ENCODE measurements around the gene AGPAT4. TPM values are rescaled to one million over a fixed set of nuclear protein-coding genes. Genes with fewer than 3 reads are reported as not detected.
A peak's percentile ranks its signal among the peaks of the same experiment; 100 is the strongest.

The AGPAT4 gene
- total RNA-seq, 2 donors from 2014 or later: 61.0 to 61.1 TPM

DNA sequence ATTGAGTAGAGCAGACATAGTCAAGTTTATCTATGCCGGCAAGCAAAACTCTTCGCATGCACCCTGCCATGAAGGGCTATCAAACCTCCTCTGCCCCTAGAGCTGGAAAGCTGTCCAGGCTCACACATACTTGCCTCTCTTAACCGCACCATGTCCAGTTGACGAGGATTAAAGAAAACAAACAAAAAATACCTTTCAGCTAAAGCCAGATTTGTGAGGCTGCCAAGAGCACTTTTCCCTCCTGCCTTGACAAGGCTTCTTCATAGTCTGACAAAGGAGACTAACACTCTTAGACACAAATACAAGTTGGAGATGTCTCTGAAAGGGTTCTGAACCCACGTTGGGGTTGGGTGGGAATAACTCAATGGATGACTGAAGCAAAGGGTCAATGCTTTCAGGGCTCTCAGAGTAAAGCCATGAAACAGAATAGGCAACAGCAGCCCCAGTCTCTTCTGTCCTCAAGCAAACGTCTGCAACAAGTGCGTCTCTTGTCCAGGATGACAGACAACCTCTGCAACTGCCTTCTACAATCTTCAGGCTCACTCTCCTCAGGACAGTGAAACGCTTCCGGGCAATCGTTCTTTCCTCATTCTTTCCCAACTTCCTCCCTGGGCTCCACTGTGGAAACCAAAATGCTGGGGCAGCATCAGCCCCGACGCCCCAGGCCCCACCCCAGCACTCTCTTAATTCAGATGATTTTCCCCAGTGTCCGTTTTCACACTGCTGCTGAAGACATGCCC, 57.8 kb downstream of the AGPAT4 start:
- H3K9ac ChIP-seq (ENCODE audit: extremely low read depth, low read length, poor library complexity, severe bottlenecking): no peak overlapping the region
- TF ChIP-seq, protein P1, sequence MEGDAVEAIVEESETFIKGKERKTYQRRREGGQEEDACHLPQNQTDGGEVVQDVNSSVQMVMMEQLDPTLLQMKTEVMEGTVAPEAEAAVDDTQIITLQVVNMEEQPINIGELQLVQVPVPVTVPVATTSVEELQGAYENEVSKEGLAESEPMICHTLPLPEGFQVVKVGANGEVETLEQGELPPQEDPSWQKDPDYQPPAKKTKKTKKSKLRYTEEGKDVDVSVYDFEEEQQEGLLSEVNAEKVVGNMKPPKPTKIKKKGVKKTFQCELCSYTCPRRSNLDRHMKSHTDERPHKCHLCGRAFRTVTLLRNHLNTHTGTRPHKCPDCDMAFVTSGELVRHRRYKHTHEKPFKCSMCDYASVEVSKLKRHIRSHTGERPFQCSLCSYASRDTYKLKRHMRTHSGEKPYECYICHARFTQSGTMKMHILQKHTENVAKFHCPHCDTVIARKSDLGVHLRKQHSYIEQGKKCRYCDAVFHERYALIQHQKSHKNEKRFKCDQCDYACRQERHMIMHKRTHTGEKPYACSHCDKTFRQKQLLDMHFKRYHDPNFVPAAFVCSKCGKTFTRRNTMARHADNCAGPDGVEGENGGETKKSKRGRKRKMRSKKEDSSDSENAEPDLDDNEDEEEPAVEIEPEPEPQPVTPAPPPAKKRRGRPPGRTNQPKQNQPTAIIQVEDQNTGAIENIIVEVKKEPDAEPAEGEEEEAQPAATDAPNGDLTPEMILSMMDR (conservative IDR thresholded peaks at IDR 0.05): no peak
- H3K27ac Mint-ChIP-seq: no peak overlapping the region
- no peaks in the 10 kb centered on the region for H3K27me3 Mint-ChIP-seq (ENCODE audit: insufficient read depth)
- H3K36me3 ChIP-seq (ENCODE audit: control insufficient read depth, insufficient read depth, low read length): peaks cover 73% of the 10 kb centered on the region
- H3K9me3 ChIP-seq (ENCODE audit: control insufficient read depth, low read length): peaks cover 86% of the 10 kb centered on the region
- peaks cover 75% of the 10 kb centered on the region for H3K9me3 Mint-ChIP-seq
- peaks cover 85% of the 10 kb centered on the region for H3K36me3 Mint-ChIP-seq (ENCODE audit: low read depth)
- no peaks in the 10 kb centered on the region for H3K4me1 ChIP-seq (ENCODE audit: control insufficient read depth, insufficient read depth, low read length)
- H3K27me3 ChIP-seq (ENCODE audit: control insufficient read depth, insufficient read depth, low read length, poor library complexity, severe bottlenecking): no peaks in the 10 kb centered on the region
- H3K4me1 Mint-ChIP-seq: no peaks in the 10 kb centered on the region
- no peak overlapping the region for H3K27ac ChIP-seq (ENCODE audit: low read depth, low read length)
- 90 to 93% methylated on average over 8 to 13 of the region's 13 CpGs for WGBS, 2 experiments (ENCODE audit: insufficient coverage in 1 of 2, insufficient read length in 1 of 2)
- H3K4me3 Mint-ChIP-seq: no peak overlapping the region
- peak overlapping the region; percentile 55 for H3K4me3 ChIP-seq (ENCODE audit: low read length)
- no peak for DNase-seq

DNA sequence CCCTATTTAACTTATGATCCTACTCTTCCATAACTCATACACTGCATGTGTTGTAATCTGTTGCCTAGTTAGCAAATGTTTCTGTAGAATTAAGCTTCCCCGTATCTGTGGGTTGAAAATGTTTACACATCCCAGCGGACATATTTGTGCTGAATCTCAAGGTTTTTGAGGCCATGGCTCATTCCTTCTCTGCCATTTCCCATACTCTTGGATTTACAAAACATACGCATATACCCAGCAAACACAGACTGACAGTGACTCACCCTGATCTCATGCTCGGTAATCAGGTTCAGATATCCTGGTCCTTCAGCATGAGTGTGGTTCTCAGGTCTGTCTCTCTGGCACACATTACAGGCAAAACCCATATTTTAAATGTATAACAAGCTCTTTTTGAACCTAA, 58.7 kb downstream of the AGPAT4 start:
- Histone ChIP-seq H3K27ac (ENCODE audit: low read depth, low read length) (no peak overlapping the region), H3K9me3 (ENCODE audit: control insufficient read depth, low read length) (peaks cover 87% of the 10 kb centered on the region), H3K36me3 (ENCODE audit: control insufficient read depth, insufficient read depth, low read length) (peaks cover 72% of the 10 kb centered on the region), H3K27me3 (ENCODE audit: control insufficient read depth, insufficient read depth, low read length, poor library complexity, severe bottlenecking) (no peaks in the 10 kb centered on the region), H3K4me3 (ENCODE audit: low read length) (peak overlapping the region; percentile 55), H3K9ac (ENCODE audit: extremely low read depth, low read length, poor library complexity, severe bottlenecking) (no peak overlapping the region), H3K4me1 (ENCODE audit: control insufficient read depth, insufficient read depth, low read length) (no peaks in the 10 kb centered on the region)
- peaks cover 77% of the 10 kb centered on the region for H3K9me3 Mint-ChIP-seq
- H3K36me3 Mint-ChIP-seq (ENCODE audit: low read depth): peaks cover 83% of the 10 kb centered on the region
- H3K27me3 Mint-ChIP-seq (ENCODE audit: insufficient read depth): no peaks in the 10 kb centered on the region
- WGBS, 2 experiments (ENCODE audit: insufficient coverage in 1 of 2, insufficient read length in 1 of 2): 94 to 96% methylated on average over 3 to 4 of the region's 4 CpGs
- TF ChIP-seq, protein P1 (conservative IDR thresholded peaks at IDR 0.05): no peak
- H3K27ac Mint-ChIP-seq: no peak overlapping the region
- no peak overlapping the region for H3K4me3 Mint-ChIP-seq
- H3K4me1 Mint-ChIP-seq: no peaks in the 10 kb centered on the region
- DNase-seq: no peak

DNA sequence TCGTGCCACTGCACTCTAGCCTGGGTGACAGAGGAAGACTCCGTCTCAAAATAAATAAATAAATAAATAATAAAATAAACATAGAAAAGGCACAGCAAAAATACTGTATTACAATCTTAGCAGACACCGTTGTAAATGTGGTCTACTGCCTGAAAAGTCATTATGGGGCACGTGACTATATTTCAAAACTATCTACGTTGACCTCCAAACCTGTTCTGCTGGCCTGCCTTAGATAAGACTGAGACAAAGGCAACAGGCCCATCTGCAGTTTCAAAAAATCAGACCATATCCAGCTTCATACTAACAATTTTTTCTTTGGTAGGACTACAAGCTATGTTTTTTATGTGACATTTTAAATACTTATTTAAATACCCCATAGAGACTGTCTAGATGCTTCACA, 59.1 kb downstream of the AGPAT4 start:
- 96 to 100% methylated on average over 2 to 3 of the region's 5 CpGs for WGBS, 2 experiments (ENCODE audit: insufficient coverage in 1 of 2, insufficient read length in 1 of 2)
- Mint-ChIP-seq H3K4me3 (no peak overlapping the region), H3K27ac (no peak overlapping the region), H3K27me3 (ENCODE audit: insufficient read depth) (no peaks in the 10 kb centered on the region), H3K36me3 (ENCODE audit: low read depth) (peaks cover 84% of the 10 kb centered on the region), H3K9me3 (peaks cover 79% of the 10 kb centered on the region), H3K4me1 (no peaks in the 10 kb centered on the region)
- peak overlapping the region; percentile 55 for H3K4me3 ChIP-seq (ENCODE audit: low read length)
- no peak for DNase-seq
- H3K27ac ChIP-seq (ENCODE audit: low read depth, low read length): no peak overlapping the region
- TF ChIP-seq, protein P1 (conservative IDR thresholded peaks at IDR 0.05): no peak
- H3K27me3 ChIP-seq (ENCODE audit: control insufficient read depth, insufficient read depth, low read length, poor library complexity, severe bottlenecking): no peaks in the 10 kb centered on the region
- H3K36me3 ChIP-seq (ENCODE audit: control insufficient read depth, insufficient read depth, low read length): peaks cover 68% of the 10 kb centered on the region
- H3K4me1 ChIP-seq (ENCODE audit: control insufficient read depth, insufficient read depth, low read length): no peaks in the 10 kb centered on the region
- H3K9me3 ChIP-seq (ENCODE audit: control insufficient read depth, low read length): peaks cover 88% of the 10 kb centered on the region
- H3K9ac ChIP-seq (ENCODE audit: extremely low read depth, low read length, poor library complexity, severe bottlenecking): no peak overlapping the region
